Mucosa of stomach (tissue), 1 donor: ENCODE measurements around the gene TMPRSS11B.

Experiments used
- H3K27me3 ChIP-seq: one replicate; pipeline ENCODE4 v1.7.0; 2013; ENCODE audit warnings: mild to moderate bottlenecking, low read length; ENCODE audit not compliant: control insufficient read depth, insufficient read depth
- H3K36me3 ChIP-seq: one replicate; pipeline ENCODE4 v1.7.0; 2013; ENCODE audit warnings: low read length; ENCODE audit not compliant: control insufficient read depth, insufficient read depth
- H3K4me1 ChIP-seq: one replicate; pipeline ENCODE4 v1.7.0; 2013; ENCODE audit warnings: mild to moderate bottlenecking, low read length; ENCODE audit not compliant: control insufficient read depth, insufficient read depth
- H3K4me3 ChIP-seq: one replicate; pipeline ENCODE4 v1.7.0; 2013; ENCODE audit warnings: low read length
- H3K9ac ChIP-seq: one replicate; pipeline ENCODE4 v1.7.0; 2013; ENCODE audit warnings: mild to moderate bottlenecking, low read length, moderate library complexity
- H3K9me3 ChIP-seq: one replicate; pipeline ENCODE4 v1.7.0; 2013; ENCODE audit warnings: mild to moderate bottlenecking, low read length, moderate library complexity; ENCODE audit not compliant: control insufficient read depth
- donor health status: Pancreatic carcinoma.

Gene TMPRSS11B

GRCh38 chr4:68267433-68267944, 22.0 kb upstream of the TMPRSS11B start:
- Histone ChIP-seq H3K9me3 (no peaks in the 10 kb centered on the region), H3K36me3 (no peaks in the 10 kb centered on the region), H3K9ac (no peak overlapping the region), H3K4me1 (no peaks in the 10 kb centered on the region), H3K4me3 (no peak overlapping the region), H3K27me3 (no peaks in the 10 kb centered on the region)

GRCh38 chr4:68264875-68265565, 19.5 kb upstream of the TMPRSS11B start:
- no peak overlapping the region for H3K9ac ChIP-seq
- H3K27me3 ChIP-seq: no peaks in the 10 kb centered on the region
- H3K9me3 ChIP-seq: no peaks in the 10 kb centered on the region
- no peaks in the 10 kb centered on the region for H3K4me1 ChIP-seq
- H3K36me3 ChIP-seq: no peaks in the 10 kb centered on the region
- H3K4me3 ChIP-seq: no peak overlapping the region

GRCh38 chr4:68259191-68259590, 13.7 kb upstream of the TMPRSS11B start:
- no peak overlapping the region for H3K4me3 ChIP-seq

GRCh38 chr4:68257719-68258118, 12.2 kb upstream of the TMPRSS11B start:
- H3K4me1 ChIP-seq: no peaks in the 10 kb centered on the region
- no peak overlapping the region for H3K9ac ChIP-seq
- no peaks in the 10 kb centered on the region for H3K36me3 ChIP-seq
- H3K27me3 ChIP-seq: no peaks in the 10 kb centered on the region
- no peaks in the 10 kb centered on the region for H3K9me3 ChIP-seq
- no peak overlapping the region for H3K4me3 ChIP-seq

More at GRCh38 chr4:68259191-68259590, 13.7 kb upstream of the TMPRSS11B start:
- H3K9me3 ChIP-seq: no peaks in the 10 kb centered on the region
- no peaks in the 10 kb centered on the region for H3K4me1 ChIP-seq
- no peaks in the 10 kb centered on the region for H3K27me3 ChIP-seq
- H3K9ac ChIP-seq: no peak overlapping the region
- no peaks in the 10 kb centered on the region for H3K36me3 ChIP-seq

GRCh38 chr4:68256284-68256683, 10.8 kb upstream of the TMPRSS11B start:
- no peak overlapping the region for H3K9ac ChIP-seq
- H3K9me3 ChIP-seq: no peaks in the 10 kb centered on the region
- no peaks in the 10 kb centered on the region for H3K27me3 ChIP-seq
- no peak overlapping the region for H3K4me3 ChIP-seq
- H3K4me1 ChIP-seq: no peaks in the 10 kb centered on the region
- no peaks in the 10 kb centered on the region for H3K36me3 ChIP-seq

GRCh38 chr4:68250151-68250930, 4.8 kb upstream of the TMPRSS11B start:
- H3K27me3 ChIP-seq: no peaks in the 10 kb centered on the region
- H3K9ac ChIP-seq: no peak overlapping the region
- no peaks in the 10 kb centered on the region for H3K4me1 ChIP-seq
- H3K4me3 ChIP-seq: no peak overlapping the region
- no peaks in the 10 kb centered on the region for H3K36me3 ChIP-seq
- H3K9me3 ChIP-seq: no peaks in the 10 kb centered on the region

GRCh38 chr4:68249434-68249833, 3.9 kb upstream of the TMPRSS11B start:
- Histone ChIP-seq H3K36me3 (no peaks in the 10 kb centered on the region), H3K27me3 (no peaks in the 10 kb centered on the region), H3K9me3 (no peaks in the 10 kb centered on the region), H3K4me3 (no peak overlapping the region), H3K4me1 (no peaks in the 10 kb centered on the region), H3K9ac (no peak overlapping the region)

GRCh38 chr4:68240620-68241019, 4.9 kb downstream of the TMPRSS11B start:
- Histone ChIP-seq H3K36me3 (no peaks in the 10 kb centered on the region), H3K4me3 (no peak overlapping the region), H3K9ac (no peak overlapping the region), H3K27me3 (no peaks in the 10 kb centered on the region), H3K4me1 (no peaks in the 10 kb centered on the region), H3K9me3 (no peaks in the 10 kb centered on the region)

GRCh38 chr4:68228568-68228967, 16.9 kb downstream of the TMPRSS11B start:
- H3K4me3 ChIP-seq: no peak overlapping the region
- no peaks in the 10 kb centered on the region for H3K36me3 ChIP-seq
- no peak overlapping the region for H3K9ac ChIP-seq
- no peaks in the 10 kb centered on the region for H3K27me3 ChIP-seq
- no peaks in the 10 kb centered on the region for H3K4me1 ChIP-seq
- H3K9me3 ChIP-seq: no peaks in the 10 kb centered on the region

GRCh38 chr4:68218044-68218443, 27.4 kb downstream of the TMPRSS11B start:
- Histone ChIP-seq H3K9ac (no peak overlapping the region), H3K4me1 (no peaks in the 10 kb centered on the region), H3K27me3 (no peaks in the 10 kb centered on the region), H3K9me3 (no peaks in the 10 kb centered on the region), H3K36me3 (no peaks in the 10 kb centered on the region), H3K4me3 (no peak overlapping the region)

- H3K27me3 ChIP-seq: no peaks in the 10 kb centered on the region
- no peak overlapping the region for H3K4me3 ChIP-seq
- H3K9ac ChIP-seq: no peak overlapping the region
- no peaks in the 10 kb centered on the region for H3K4me1 ChIP-seq
- no peaks in the 10 kb centered on the region for H3K36me3 ChIP-seq
- no peaks in the 10 kb centered on the region for H3K9me3 ChIP-seq
Measured at GRCh38 chr4:68216501-68216900, 29.0 kb downstream of the TMPRSS11B start.

- Histone ChIP-seq H3K27me3 (no peaks in the 10 kb centered on the region), H3K9me3 (no peaks in the 10 kb centered on the region), H3K4me1 (no peaks in the 10 kb centered on the region), H3K4me3 (no peak overlapping the region), H3K9ac (no peak overlapping the region), H3K36me3 (no peaks in the 10 kb centered on the region)
Measured at GRCh38 chr4:68209003-68209402, 36.5 kb downstream of the TMPRSS11B start.
